Bone marrow (tissue), 2 donors: ENCODE results near the gene ZFAND2A.
"Not testable (repeated sequence)": the region's sequence is repeated elsewhere in the genome, so short reads cannot be mapped to it uniquely, and the experiment has no call there.

Experiments used
- DNase-seq, 2 donors: peaks; one replicate each; lab custom pipeline; 2025; lab: John Stamatoyannopoulos, UW

Gene ZFAND2A

GRCh38 chr7:1122832-1123501 lies 37.0 kb downstream of the ZFAND2A start:
- DNase-seq, result no peak

- no peak for DNase-seq
These were observed 37.8 kb downstream of the ZFAND2A start for GRCh38 chr7:1121886-1122831.

GRCh38 chr7:1121476-1121875 lies 38.5 kb downstream of the ZFAND2A start:
- no peak for DNase-seq

- DNase-seq, result no peak
These were observed 39.2 kb downstream of the ZFAND2A start for GRCh38 chr7:1120791-1121190.

- DNase-seq, result no peak
These were observed 40.8 kb downstream of the ZFAND2A start for GRCh38 chr7:1119201-1119600.

GRCh38 chr7:1117321-1117928 lies 42.6 kb downstream of the ZFAND2A start:
- no peak for DNase-seq

GRCh38 chr7:1116383-1117008 lies 43.5 kb downstream of the ZFAND2A start:
- DNase-seq, result not testable (repeated sequence)

GRCh38 chr7:1115171-1116045 lies 44.6 kb downstream of the ZFAND2A start:
- not testable (repeated sequence) for DNase-seq

GRCh38 chr7:1114505-1114904 lies 45.5 kb downstream of the ZFAND2A start:
- DNase-seq, result no peak

- DNase-seq, result no peak
These were observed 45.9 kb downstream of the ZFAND2A start for GRCh38 chr7:1114088-1114487.

GRCh38 chr7:1113548-1113885 lies 46.5 kb downstream of the ZFAND2A start:
- no peak for DNase-seq

- DNase-seq, result no peak
These were observed 47.1 kb downstream of the ZFAND2A start for GRCh38 chr7:1112625-1113547.

GRCh38 chr7:1112109-1112508 lies 47.9 kb downstream of the ZFAND2A start:
- DNase-seq, result no peak

- no peak for DNase-seq
These were observed 48.8 kb downstream of the ZFAND2A start for GRCh38 chr7:1111156-1111555.

- no peak for DNase-seq
These were observed 49.6 kb downstream of the ZFAND2A start for GRCh38 chr7:1110358-1110757.

GRCh38 chr7:1109581-1110310 lies 50.2 kb downstream of the ZFAND2A start:
- no peak for DNase-seq

- no peak for DNase-seq
These were observed 51.6 kb downstream of the ZFAND2A start for GRCh38 chr7:1108264-1108920.

GRCh38 chr7:1106793-1107421 lies 53.1 kb downstream of the ZFAND2A start:
- DNase-seq, result no peak
